ENCODE measurements around the gene MDK. TPM values are rescaled to one million over a fixed set of nuclear protein-coding genes. Genes with fewer than 3 reads are reported as not detected.
A peak's percentile ranks its signal among the peaks of the same experiment; 100 is the strongest.

MDK gene, protein sequence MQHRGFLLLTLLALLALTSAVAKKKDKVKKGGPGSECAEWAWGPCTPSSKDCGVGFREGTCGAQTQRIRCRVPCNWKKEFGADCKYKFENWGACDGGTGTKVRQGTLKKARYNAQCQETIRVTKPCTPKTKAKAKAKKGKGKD
- 27.5 and 27.7 TPM in 2 replicates for total RNA-seq

DNA sequence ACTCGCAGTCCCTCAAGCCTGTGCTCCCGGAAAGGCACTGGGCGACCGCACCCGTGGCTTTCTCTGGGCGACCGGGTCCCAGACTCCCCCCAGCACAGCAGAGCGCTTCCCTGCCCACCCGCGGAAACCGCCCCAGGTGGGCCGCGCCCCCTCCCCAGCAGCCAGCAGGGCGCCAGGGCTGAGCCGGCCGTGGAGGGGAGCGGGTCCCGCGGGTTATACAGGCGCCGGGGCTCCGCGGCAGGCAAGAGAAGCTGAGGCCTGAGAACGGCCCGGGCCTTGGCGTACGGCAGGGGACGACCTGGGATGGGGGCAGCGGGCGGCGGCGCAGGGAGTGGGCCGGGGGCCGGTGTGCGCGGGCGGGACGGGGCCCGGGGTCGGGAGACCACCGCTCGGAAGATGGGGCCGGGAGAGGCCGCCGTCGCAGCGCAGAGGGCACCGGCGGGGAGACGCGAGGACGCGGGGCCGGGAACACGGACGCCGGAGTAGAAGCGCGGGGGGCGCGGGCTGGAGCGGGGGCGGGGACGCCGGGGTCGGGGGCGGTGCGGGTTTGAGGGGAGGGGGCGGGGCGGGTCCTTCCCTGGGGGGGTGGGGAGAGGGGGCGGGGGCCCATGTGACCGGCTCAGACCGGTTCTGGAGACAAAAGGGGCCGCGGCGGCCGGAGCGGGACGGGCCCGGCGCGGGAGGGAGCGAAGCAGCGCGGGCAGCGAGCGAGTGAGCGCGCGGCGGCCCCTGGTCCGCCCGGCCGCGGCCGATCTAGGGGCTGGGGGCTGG is at the start of gene MDK:
MDK (plus strand) TSS at position 622 of the 771 bp plus-strand sequence. CDS start 389 bp downstream, outside the sequence.
- H3K9me3 ChIP-seq (ENCODE audit: low read depth, low read length) = no peaks in the 10 kb centered on the region
- peak within 1 kb of the TSS; percentile 62 for H2AFZ ChIP-seq (ENCODE audit: low read length)

GRCh38 chr11:46332093-46332567 is 49.3 kb upstream of the MDK start:
- Histone ChIP-seq H3K4me1 (ENCODE audit: insufficient read depth, low read length) (peaks cover 2% of the 10 kb centered on the region), H3K4me2 (ENCODE audit: insufficient read depth, low read length) (peak overlapping the region; percentile 60), H3K79me2 (ENCODE audit: insufficient read depth, low read length) (no peaks in the 10 kb centered on the region), H3K27ac (ENCODE audit: low read depth, low read length) (no peak overlapping the region), H3K9me3 (ENCODE audit: low read depth, low read length) (no peaks in the 10 kb centered on the region), H4K20me1 (ENCODE audit: insufficient read depth, low read length) (no peaks in the 10 kb centered on the region), H3K27me3 (ENCODE audit: insufficient read depth, low read length) (peaks cover 57% of the 10 kb centered on the region), H3K4me3 (ENCODE audit: insufficient read depth, low read length) (peak overlapping the region; percentile 50), H2AFZ (ENCODE audit: low read length) (no peak overlapping the region), H3K36me3 (ENCODE audit: insufficient read depth, low read length) (no peaks in the 10 kb centered on the region)
- peak; percentile 70 for DNase-seq (ENCODE audit: insufficient read length, low spot score, missing footprints)
- TF ChIP-seq, protein P1, sequence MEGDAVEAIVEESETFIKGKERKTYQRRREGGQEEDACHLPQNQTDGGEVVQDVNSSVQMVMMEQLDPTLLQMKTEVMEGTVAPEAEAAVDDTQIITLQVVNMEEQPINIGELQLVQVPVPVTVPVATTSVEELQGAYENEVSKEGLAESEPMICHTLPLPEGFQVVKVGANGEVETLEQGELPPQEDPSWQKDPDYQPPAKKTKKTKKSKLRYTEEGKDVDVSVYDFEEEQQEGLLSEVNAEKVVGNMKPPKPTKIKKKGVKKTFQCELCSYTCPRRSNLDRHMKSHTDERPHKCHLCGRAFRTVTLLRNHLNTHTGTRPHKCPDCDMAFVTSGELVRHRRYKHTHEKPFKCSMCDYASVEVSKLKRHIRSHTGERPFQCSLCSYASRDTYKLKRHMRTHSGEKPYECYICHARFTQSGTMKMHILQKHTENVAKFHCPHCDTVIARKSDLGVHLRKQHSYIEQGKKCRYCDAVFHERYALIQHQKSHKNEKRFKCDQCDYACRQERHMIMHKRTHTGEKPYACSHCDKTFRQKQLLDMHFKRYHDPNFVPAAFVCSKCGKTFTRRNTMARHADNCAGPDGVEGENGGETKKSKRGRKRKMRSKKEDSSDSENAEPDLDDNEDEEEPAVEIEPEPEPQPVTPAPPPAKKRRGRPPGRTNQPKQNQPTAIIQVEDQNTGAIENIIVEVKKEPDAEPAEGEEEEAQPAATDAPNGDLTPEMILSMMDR (IDR thresholded peaks at IDR 0.05; ENCODE audit: extremely low read depth, low read depth, low read length) = no peak

More for the DNA sequence above, at the start of gene MDK:
- Histone ChIP-seq H3K4me1 (ENCODE audit: insufficient read depth, low read length) (peaks cover 10% of the 10 kb centered on the region), H4K20me1 (ENCODE audit: insufficient read depth, low read length) (peaks cover 5% of the 10 kb centered on the region), H3K27me3 (ENCODE audit: insufficient read depth, low read length) (no peaks in the 10 kb centered on the region), H3K27ac (ENCODE audit: low read depth, low read length) (no peak within 1 kb of the TSS), H3K36me3 (ENCODE audit: insufficient read depth, low read length) (peaks cover 8% of the 10 kb centered on the region), H3K4me3 (ENCODE audit: insufficient read depth, low read length) (peak within 1 kb of the TSS; percentile 78), H3K79me2 (ENCODE audit: insufficient read depth, low read length) (no peaks in the 10 kb centered on the region), H3K4me2 (ENCODE audit: insufficient read depth, low read length) (peak within 1 kb of the TSS; percentile 85)
- TF ChIP-seq, protein P1 (IDR thresholded peaks at IDR 0.05; ENCODE audit: extremely low read depth, low read depth, low read length) = no peak
- peak; percentile 96 for DNase-seq (ENCODE audit: insufficient read length, low spot score, missing footprints)

GRCh38 chr11:46332568-46333393 is 48.7 kb upstream of the MDK start:
- H3K27me3 ChIP-seq (ENCODE audit: insufficient read depth, low read length) = peaks cover 59% of the 10 kb centered on the region
- peak overlapping the region; percentile 60 for H3K4me2 ChIP-seq (ENCODE audit: insufficient read depth, low read length)
- H2AFZ ChIP-seq (ENCODE audit: low read length) = no peak overlapping the region
- peak; percentile 85 for DNase-seq (ENCODE audit: insufficient read length, low spot score, missing footprints)
- H4K20me1 ChIP-seq (ENCODE audit: insufficient read depth, low read length) = no peaks in the 10 kb centered on the region
- H3K4me3 ChIP-seq (ENCODE audit: insufficient read depth, low read length) = peak overlapping the region; percentile 50
- no peak overlapping the region for H3K27ac ChIP-seq (ENCODE audit: low read depth, low read length)
- no peaks in the 10 kb centered on the region for H3K79me2 ChIP-seq (ENCODE audit: insufficient read depth, low read length)
- no peaks in the 10 kb centered on the region for H3K9me3 ChIP-seq (ENCODE audit: low read depth, low read length)
- H3K4me1 ChIP-seq (ENCODE audit: insufficient read depth, low read length) = peaks cover 2% of the 10 kb centered on the region
- H3K36me3 ChIP-seq (ENCODE audit: insufficient read depth, low read length) = no peaks in the 10 kb centered on the region
- TF ChIP-seq, protein P1 (IDR thresholded peaks at IDR 0.05; ENCODE audit: extremely low read depth, low read depth, low read length) = no peak
